Glomerular endothelial cell (primary cell): ENCODE measurements around the gene MIEF1. TPM values are rescaled to one million over a fixed set of nuclear protein-coding genes. Genes with fewer than 3 reads are reported as not detected.
A peak's percentile ranks its signal among the peaks of the same experiment; 100 is the strongest.
"Not testable (repeated sequence)": the region's sequence is repeated elsewhere in the genome, so short reads cannot be mapped to it uniquely, and the experiment has no call there.

ENCODE experiments used
- DNase-seq: peaks from one replicate; pipeline ENCODE4 v3.0.0-alpha.2; 2011; ENCODE audit warnings: low read depth, low spot score; ENCODE audit errors: extremely low read depth
- total RNA-seq: library from RNA; depleted of rRNA; stranded (reverse); fragments of >200 nt; gene quantifications from 2 replicates; pipeline ENCODE4 v1.2.3, GENCODE V29; 2015

The MIEF1 gene
- total RNA-seq, 1 donor from 2014 or later = 33.3 TPM

GRCh38 chr22:39511226-39511625, 9.1 kb downstream of the MIEF1 start:
- no peak for DNase-seq

GRCh38 chr22:39512026-39512425, 9.9 kb downstream of the MIEF1 start:
- DNase-seq = no peak

GRCh38 chr22:39513791-39514190, 11.7 kb downstream of the MIEF1 start:
- DNase-seq = no peak

GRCh38 chr22:39514373-39514973, 12.4 kb downstream of the MIEF1 start:
- no peak for DNase-seq

- DNase-seq = no peak
These were observed 13.4 kb downstream of the MIEF1 start for GRCh38 chr22:39515266-39516050.

GRCh38 chr22:39517470-39517869, 15.4 kb downstream of the MIEF1 start:
- no peak for DNase-seq

- no peak for DNase-seq
These were observed 16.2 kb downstream of the MIEF1 start for GRCh38 chr22:39518144-39518786.

- DNase-seq = no peak
These were observed 17.0 kb downstream of the MIEF1 start for GRCh38 chr22:39518996-39519680.

GRCh38 chr22:39519681-39520225, 17.7 kb downstream of the MIEF1 start:
- DNase-seq = peak; percentile 95

GRCh38 chr22:39520226-39521105, 18.4 kb downstream of the MIEF1 start, which contains the start of gene ATF4:
ATF4 (plus strand) TSS chr22:39520562; CDS start chr22:39521446, 884 bp downstream.
- no peak for DNase-seq

- not testable (repeated sequence) for DNase-seq
These were observed 19.2 kb downstream of the MIEF1 start for GRCh38 chr22:39521106-39521885.

GRCh38 chr22:39522091-39522490, 20.0 kb downstream of the MIEF1 start:
- not testable (repeated sequence) for DNase-seq

GRCh38 chr22:39522567-39523300, 20.6 kb downstream of the MIEF1 start:
- DNase-seq = no peak

GRCh38 chr22:39524089-39524752, 22.1 kb downstream of the MIEF1 start:
- no peak for DNase-seq

- no peak for DNase-seq
These were observed 22.9 kb downstream of the MIEF1 start for GRCh38 chr22:39524753-39525657.

- no peak for DNase-seq
These were observed 23.5 kb downstream of the MIEF1 start for GRCh38 chr22:39525658-39525975.

- DNase-seq = no peak
These were observed 24.7 kb downstream of the MIEF1 start for GRCh38 chr22:39526736-39527171.
